Activated CD4-positive, alpha-beta T cell treated with anti-CD3 and anti-CD28 coated beads, Interleukin-2, Interleukin-6, amounts not matched to agents 100 ng/mL and 50 ng/mL, durations not matched to agents 16 hours and 8 hours (primary cell): Measurements from ENCODE around the gene MYBPC1.
"Not testable (repeated sequence)": the region's sequence is repeated elsewhere in the genome, so short reads cannot be mapped to it uniquely, and the experiment has no call there.

Experiments
- DNase-seq: peaks from one replicate; pipeline ENCODE4 v3.0.0-alpha.2; 2020

The MYBPC1 gene

DNA sequence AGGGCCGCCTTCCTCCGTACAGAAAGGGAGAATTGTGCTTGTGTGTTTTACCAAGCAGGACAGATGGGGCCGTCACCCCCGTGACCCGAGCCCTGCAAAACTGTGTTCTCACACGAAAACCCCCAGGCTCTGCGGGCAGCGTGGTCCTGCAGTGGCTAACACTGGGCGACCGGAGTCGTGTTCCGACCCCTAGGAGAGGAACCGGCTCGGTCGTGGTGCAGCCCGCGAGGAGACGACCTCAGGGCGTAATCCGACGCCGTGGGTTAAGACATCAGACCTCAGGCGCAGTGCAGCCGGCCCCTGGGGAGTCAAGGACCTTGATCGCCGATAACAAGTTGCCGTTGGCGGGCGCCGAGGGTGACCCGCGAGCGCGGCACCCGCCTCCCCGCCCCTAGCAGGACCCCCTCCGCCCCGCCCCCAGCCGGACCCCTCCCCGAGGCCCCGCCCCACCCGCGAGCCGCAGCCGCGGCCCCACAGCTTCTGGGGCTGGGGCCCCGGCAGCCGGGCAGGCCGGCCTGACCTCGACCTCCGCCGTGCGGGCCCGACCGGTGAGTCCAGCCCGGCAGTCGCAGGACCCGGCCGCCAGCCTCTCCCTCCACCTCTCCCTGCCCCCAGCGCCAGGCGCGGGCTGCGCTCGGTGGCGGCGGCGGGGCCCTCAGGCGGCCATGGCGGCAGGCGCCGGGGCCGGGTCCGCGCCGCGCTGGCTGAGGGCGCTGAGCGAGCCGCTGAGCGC, 102.6 kb downstream of the MYBPC1 start, which contains the start of gene CHPT1:
Gene CHPT1 (plus strand): TSS at position 444 of the 733 bp plus-strand sequence. CDS start 222 bp downstream, at position 666.
- peak; percentile 82 for DNase-seq

- peak; percentile 51 for DNase-seq
These were observed 103.4 kb downstream of the MYBPC1 start for GRCh38 chr12:101697930-101698799.

DNA sequence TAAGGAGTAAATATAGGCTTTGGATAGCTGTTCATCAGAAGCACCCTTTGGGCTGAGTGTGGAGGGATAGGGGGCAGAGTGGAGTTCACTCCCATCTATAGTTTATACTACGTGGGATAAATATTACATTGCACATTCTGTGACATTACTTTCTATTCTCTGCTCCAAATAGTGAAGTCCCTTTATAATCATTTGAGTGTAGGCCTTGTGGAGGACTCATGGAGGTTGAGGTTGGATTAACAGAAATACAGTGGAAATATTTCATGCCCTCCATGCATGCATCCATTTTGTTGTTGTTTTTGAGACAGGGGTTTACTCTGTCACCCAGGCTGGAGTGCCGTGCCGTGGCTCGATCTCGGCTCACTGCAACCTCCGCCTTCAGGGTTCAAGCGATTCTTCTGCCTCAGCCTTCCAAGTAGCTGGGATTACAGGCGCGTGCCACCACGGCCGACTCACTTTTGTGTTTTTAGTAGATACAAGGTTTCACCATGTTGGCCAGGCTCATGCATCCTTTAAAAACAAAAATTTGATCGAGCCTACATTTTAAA, 104.1 kb downstream of the MYBPC1 start:
- peak; percentile 8 for DNase-seq

- DNase-seq, result no peak
These were observed 105.6 kb downstream of the MYBPC1 start for GRCh38 chr12:101700299-101700820.

GRCh38 chr12:101703487-101703886, 108.7 kb downstream of the MYBPC1 start:
- no peak for DNase-seq

GRCh38 chr12:101706403-101706802, 111.6 kb downstream of the MYBPC1 start:
- DNase-seq, result no peak

- no peak for DNase-seq
These were observed 112.5 kb downstream of the MYBPC1 start for GRCh38 chr12:101707131-101707782.

DNA sequence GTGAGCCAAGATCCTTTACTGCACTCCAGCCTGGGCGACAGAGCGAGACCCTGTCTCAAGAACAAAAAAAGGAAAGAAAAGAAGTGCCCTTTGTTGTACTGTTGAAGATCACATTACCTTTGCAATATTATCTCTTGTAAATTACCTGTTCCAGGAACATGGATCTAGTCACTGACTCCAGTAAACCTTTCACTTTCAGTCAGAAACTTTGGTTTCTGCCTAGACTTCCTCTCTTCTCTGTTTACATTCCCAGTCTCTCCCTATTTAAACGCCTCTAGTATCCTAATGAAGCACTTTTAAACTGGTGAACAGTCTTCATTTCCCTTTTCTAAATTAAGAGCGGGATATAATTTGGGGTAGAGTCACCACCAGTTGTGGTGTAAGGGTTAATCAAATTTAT, 115.5 kb downstream of the MYBPC1 start:
- DNase-seq, result no peak

DNA sequence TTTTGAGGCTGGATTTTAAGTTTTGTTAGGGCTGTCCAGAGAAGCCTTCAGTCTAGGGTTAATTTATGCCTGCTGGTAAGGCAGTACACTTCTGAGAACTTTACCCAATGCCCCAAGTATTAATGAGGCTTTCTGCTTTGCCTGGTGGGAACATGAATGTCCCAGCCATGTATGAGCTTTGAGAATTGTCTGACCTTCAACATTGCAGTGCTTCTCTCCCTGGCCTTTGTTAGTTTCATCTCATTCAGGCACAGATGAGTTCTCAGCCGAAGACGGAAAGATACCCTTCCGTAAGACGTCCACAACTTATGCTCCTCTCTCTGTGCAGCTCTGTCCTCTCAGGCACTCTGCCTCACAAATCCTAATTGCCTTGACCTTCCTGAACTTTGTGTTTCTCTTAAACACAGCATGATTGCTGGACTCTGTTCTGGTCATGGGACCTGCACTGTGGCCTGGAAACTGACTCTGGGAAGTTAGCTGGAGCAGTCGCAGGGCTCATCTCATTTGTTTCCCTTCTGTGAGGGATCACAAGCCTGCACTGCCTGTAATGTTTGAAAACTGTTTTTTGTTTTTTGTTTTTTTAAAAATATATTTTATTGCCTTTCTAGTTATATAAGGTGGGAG, 118.4 kb downstream of the MYBPC1 start:
- DNase-seq, result no peak

DNA sequence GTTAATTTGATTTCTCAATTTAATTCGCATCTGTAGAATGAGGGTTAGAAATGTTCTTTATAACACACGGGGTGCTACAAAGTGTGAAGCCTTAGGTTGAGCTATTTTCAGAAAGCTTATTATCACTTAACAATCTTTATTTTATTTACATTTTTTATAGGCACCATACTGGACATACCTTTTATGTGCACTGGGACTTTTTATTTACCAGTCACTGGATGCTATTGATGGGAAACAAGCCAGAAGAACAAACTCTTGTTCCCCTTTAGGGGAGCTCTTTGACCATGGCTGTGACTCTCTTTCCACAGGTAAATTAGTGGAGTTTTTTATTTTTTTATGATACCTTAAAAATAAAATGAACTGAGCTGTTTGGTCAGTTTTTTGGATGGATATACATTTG, 119.2 kb downstream of the MYBPC1 start:
- no peak for DNase-seq

DNA sequence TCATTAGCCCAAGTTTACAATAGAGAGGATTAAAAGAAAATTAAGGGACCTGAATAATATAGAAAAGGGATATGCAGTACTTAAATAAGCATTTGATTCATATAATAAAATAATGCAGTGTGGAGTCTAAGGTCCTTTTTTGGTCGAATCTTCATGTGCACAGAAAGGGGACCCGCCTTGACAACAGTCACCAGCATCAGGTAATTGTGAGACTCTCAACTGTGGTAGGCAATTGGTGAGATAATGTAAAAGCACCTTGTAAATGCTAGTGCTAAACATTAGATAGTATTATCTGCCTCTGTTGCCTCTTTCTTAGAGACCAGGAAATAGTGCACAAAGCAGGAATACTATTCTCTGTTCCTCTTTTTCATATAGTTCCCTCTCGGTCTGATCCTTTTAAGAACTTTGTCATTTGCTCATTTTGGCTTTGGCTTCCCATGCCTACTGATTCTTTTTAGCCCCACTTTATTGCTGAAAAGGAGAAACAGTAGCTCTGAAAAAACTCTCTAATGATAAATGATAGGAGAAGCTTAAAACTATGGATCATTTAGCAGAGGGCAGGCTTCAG, 120.2 kb downstream of the MYBPC1 start:
- no peak for DNase-seq

GRCh38 chr12:101719566-101719965, 124.8 kb downstream of the MYBPC1 start:
- DNase-seq, result no peak

- DNase-seq, result no peak
These were observed 125.3 kb downstream of the MYBPC1 start for GRCh38 chr12:101720118-101720517.

DNA sequence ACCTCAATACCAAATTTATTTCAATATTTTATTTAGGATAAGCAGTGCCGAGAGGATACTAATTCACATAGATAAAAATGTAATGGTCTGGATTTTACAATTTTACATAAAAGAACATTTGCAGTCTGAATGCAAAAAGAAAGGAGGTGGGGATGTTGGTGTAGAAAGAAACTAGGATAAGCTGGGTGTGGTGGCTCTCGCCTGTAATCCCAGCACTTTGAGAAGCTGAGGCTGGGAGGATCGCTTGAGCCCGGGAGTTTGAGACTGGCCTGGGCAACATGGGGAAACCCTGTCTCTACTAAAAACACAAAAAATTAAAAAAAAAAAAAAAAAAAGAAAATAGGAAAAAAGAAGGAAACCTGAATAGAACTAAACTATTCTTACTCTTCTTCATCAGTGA, 127.6 kb downstream of the MYBPC1 start:
- DNase-seq, result no peak

DNA sequence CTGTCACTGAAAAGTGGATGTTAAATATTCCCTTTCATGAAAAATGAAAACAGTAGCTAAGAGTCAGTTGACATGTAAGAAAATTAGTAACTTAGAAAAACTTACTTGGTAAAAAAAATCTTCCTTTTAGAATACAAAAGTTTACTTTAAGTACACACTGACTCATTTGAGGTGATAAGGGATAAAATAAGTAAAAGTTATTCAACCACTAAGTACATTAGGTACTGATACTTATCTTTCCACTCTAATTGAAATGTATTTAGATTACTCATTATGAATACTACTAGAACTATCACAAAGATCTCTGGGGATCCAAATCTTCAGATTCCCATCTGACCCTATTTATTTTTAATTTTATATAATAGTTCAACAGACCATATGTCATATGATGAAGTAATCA, 132.3 kb downstream of the MYBPC1 start:
- DNase-seq, result no peak

- no peak for DNase-seq
These were observed 135.1 kb downstream of the MYBPC1 start for GRCh38 chr12:101729842-101730241.

DNA sequence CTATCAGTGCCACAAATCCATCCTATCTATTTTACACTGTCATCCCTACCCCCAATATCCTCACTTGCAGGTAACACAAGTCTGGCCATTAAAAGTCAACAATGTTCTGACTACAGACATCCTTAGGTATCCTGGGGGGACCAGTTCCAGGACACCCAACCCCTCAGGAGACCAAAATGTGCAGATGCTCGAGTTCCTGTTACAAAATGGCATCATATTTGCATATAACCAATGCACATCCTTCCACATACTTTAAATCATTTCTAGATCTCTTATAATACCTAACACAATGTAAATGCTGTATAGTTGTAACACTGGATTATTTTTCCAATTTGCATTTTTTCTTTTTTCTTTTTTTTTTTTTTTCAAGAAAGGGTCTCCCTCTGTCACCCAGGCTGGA, 137.5 kb downstream of the MYBPC1 start:
- DNase-seq, result no peak

DNA sequence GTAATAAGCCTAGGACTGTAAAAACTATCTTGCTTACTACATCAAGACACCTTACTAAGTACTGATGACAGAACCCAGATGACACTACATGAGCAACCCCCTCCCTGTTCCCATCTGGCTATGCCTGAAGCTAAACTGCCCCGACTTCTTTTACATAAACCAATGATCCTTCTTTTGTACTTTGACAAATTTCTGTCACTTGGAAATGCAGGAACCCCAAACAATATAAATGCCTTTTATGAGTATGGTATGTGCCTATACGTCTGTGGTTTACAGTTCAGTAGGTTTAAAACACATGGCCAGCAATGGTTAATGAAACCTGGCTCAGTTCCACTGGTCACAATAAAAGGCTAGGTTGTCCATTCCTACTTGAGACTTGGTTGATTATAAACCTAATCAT, 138.4 kb downstream of the MYBPC1 start:
- DNase-seq, result no peak

DNA sequence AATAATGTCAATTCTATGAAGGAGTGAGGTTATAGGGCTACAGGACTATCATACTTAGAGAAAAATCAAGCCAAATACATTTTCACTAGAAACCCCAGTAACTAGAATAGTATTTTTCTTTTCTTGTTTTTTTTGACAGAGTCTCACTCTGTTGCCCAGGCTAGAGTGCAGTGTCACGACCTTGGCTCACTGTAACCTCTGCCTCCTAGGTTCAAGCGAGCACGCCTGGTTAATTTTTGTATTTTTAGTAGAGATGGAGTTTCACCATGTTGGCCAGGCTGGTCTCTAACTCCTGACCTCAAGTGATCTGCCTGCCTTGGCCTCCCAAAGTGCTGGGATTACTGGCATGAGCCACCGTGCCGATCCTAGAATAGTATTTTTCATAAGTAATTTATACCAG, 139.7 kb downstream of the MYBPC1 start:
- not testable (repeated sequence) for DNase-seq
